Measurements from ENCODE around the gene TCTN3.
A peak's percentile ranks its signal among the peaks of the same experiment; 100 is the strongest.

TCTN3 gene

DNA sequence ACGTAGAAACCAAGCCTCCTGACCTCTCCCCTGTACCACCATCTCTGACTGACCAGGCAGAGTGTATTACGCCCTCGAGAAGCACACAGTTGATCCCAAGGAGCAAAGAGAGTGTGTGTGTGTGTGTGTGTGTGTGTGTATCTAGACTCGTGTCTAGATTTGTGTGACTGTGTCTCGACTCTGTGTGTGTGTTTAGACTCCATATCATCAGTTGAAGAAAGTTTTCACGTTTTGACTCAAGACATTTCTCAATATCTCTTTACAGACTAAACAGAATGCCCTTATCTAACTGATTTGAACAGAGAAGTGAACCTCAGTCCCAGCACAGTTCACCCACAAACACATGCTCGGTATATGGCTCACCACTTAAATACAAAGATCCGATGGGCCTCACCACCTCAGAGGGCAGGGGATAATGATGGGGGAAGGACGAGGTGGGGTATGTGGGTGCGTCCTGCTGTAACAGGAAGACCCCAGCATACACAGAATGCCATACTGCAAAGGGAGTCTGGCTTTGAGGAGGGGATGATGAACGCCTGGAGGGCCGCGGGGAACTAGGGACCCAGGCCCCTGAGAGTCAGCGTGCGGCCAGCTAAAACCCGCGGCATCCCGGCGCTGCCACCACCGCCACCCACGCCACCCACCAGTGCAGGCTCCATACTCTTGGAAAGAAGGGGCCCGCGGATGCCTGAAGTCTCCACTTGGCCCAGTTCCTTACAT, 38.0 kb downstream of the TCTN3 start:
- DNase-seq (ENCODE audit: extremely low spot score): peak; percentile 16
- ChIA-PET POLR2A (no interaction called here), CTCF (interaction anchor here (0.8 to 1.2 kb wide), 2 partner anchors 10 to 38 kb away, joined by 3 to 7 read pairs; partner anchors contain the start of gene TCTN3)
- no peak for TF ChIP-seq CTCF (IDR thresholded peaks at IDR 0.05; ENCODE audit: control extremely low read depth, extremely low read depth, low read depth, missing control alignments)

GRCh38 chr10:95653895-95654294, 39.8 kb downstream of the TCTN3 start:
- ChIA-PET POLR2A (interaction anchor here (0.6 kb wide), 1 partner anchor 159 kb away, joined by 3 read pairs; no protein-coding TSS in a partner anchor), CTCF (interaction anchor here (1.1 kb wide), 1 partner anchor 211 kb away, joined by 3 read pairs; no protein-coding TSS in a partner anchor)
- DNase-seq (ENCODE audit: extremely low spot score): no peak
- no peak for TF ChIP-seq CTCF (IDR thresholded peaks at IDR 0.05; ENCODE audit: control extremely low read depth, extremely low read depth, low read depth, missing control alignments)

- no peak for DNase-seq (ENCODE audit: extremely low spot score)
- CTCF ChIA-PET: interaction anchor here (1.8 to 1.9 kb wide), 2 partner anchors 213 to 277 kb away, joined by 3 to 5 read pairs; no protein-coding TSS in a partner anchor
- POLR2A ChIA-PET: no interaction called here
- TF ChIP-seq CTCF (IDR thresholded peaks at IDR 0.05; ENCODE audit: control extremely low read depth, extremely low read depth, low read depth, missing control alignments): no peak
These were observed 42.2 kb downstream of the TCTN3 start for GRCh38 chr10:95651346-95652060.

DNA sequence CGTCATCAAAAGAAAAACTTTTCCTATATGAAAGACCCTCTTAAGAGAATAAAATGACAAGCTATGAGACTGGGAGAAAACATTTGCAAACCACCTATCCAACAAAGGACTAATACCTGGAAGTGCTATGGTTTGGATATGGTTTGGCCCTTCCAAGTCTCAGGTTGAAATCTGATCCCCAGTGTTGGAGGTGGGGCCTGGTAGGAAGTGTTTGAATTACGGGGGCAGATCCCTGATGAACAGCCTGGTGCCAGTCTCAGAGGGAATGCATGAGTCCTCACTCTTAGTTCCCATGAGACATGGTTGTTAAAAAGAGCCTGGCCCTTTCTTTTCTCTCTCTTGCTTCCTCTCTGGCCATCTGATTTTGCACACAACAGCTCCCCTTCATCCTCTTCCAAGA, 43.5 kb downstream of the TCTN3 start:
- ChIA-PET POLR2A (no interaction called here), CTCF (interaction anchor here (1.9 kb wide), 1 partner anchor 215 kb away, joined by 5 read pairs; no protein-coding TSS in a partner anchor)
- DNase-seq (ENCODE audit: extremely low spot score): no peak
- TF ChIP-seq CTCF (IDR thresholded peaks at IDR 0.05; ENCODE audit: control extremely low read depth, extremely low read depth, low read depth, missing control alignments): no peak

DNA sequence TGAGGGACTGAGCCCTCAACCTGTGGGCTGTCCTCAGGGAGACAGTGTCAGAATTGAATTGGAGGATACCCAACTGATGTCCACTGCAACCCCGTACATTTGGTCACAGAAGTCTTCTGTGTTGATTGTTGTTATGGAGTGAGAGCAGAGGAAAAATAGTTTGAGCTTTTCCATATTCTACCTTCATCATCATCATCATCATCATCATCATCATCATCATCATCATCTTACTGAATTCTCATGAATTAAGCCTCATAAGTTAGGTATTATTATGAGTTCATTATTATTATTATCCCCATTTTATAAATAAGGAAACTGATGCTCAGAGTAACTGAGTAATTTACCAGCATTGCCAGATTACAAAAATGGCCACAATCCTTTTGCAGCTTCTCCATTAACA, 45.6 kb downstream of the TCTN3 start:
- POLR2A ChIA-PET: no interaction called here
- CTCF ChIA-PET: no interaction called here
- no peak for TF ChIP-seq CTCF (IDR thresholded peaks at IDR 0.05; ENCODE audit: control extremely low read depth, extremely low read depth, low read depth, missing control alignments)

DNA sequence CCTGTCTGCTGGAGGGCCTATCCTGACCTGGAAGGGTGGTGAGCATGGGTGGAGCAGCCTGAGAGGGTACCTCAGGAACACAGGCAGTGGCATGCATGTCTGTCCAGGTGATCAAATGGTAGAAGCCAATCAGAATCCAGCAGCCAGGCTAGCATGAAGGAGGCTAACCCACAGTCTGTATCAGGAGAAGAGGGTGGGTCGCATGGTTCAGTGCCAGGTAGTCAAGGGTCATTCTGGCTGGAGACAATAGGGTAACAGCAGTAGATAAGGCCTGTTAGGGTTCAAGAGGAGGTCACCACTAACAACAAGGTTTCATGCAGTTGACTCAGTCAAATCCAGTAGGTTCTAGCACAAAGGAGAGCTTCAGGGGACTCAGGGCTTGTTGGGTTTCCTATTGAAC, 47.6 kb downstream of the TCTN3 start:
- CTCF ChIA-PET: no interaction called here
- POLR2A ChIA-PET: no interaction called here
- TF ChIP-seq CTCF (IDR thresholded peaks at IDR 0.05; ENCODE audit: control extremely low read depth, extremely low read depth, low read depth, missing control alignments): no peak
- no peak for DNase-seq (ENCODE audit: extremely low spot score)

More for the DNA sequence above, 45.6 kb downstream of the TCTN3 start:
- no peak for DNase-seq (ENCODE audit: extremely low spot score)
